ENCODE measurements around the gene HPS1. TPM values are rescaled to one million over a fixed set of nuclear protein-coding genes. Genes with fewer than 3 reads are reported as not detected.

Gene HPS1
- total and polyA plus RNA-seq, 10 of the 15 experiments (the other 5 are each of a cell fraction or from before 2014, with no cell fraction given) = 27.1 to 138 (median 54.8) TPM

DNA sequence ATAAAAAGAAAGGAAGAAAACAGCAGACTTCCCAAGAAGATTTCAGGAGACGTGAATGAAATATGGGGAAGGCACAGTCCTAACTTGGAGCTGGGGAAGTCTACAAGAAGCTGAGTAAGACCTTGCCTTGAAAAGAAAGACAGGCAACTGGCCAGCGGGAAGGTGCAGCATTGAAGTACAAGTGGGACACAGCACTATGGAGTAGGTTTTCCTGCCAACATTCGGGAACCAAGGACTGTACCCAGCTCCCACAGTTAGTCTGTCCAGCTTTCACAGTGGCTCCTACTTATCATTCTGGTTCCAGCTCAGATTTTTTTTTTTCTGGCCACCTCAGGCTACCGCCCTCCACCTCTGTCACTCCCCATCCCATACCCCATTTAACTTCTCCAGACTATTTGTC, 10.0 kb downstream of the HPS1 start (continued):
- TF ChIP-seq BCL11A (IDR thresholded peaks at IDR 0.05; ENCODE audit: low read depth, low read length) = no peak
- no peak for TF ChIP-seq ZZZ3 (IDR thresholded peaks at IDR 0.05; ENCODE audit: control insufficient read depth, insufficient read length, low read depth)
- TF ChIP-seq ASH2L (IDR thresholded peaks at IDR 0.05; ENCODE audit: borderline replicate concordance, low read depth) = no peak
- TF ChIP-seq, protein P1, sequence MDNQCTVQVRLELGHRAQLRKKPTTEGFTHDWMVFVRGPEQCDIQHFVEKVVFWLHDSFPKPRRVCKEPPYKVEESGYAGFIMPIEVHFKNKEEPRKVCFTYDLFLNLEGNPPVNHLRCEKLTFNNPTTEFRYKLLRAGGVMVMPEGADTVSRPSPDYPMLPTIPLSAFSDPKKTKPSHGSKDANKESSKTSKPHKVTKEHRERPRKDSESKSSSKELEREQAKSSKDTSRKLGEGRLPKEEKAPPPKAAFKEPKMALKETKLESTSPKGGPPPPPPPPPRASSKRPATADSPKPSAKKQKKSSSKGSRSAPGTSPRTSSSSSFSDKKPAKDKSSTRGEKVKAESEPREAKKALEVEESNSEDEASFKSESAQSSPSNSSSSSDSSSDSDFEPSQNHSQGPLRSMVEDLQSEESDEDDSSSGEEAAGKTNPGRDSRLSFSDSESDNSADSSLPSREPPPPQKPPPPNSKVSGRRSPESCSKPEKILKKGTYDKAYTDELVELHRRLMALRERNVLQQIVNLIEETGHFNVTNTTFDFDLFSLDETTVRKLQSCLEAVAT (IDR thresholded peaks at IDR 0.05) = no peak
- no peak for TF ChIP-seq RBBP5 (conservative IDR thresholded peaks at IDR 0.05)
- TF ChIP-seq RB1 (IDR thresholded peaks at IDR 0.05; ENCODE audit: borderline replicate concordance) = no peak
- no peak for TF ChIP-seq ZNF384 (IDR thresholded peaks at IDR 0.05; ENCODE audit: borderline replicate concordance, low read depth, low read length)
- TF ChIP-seq GATAD2B (conservative IDR thresholded peaks at IDR 0.05; ENCODE audit: low read depth) = no peak
- no peak for TF ChIP-seq ZBED1 (IDR thresholded peaks at IDR 0.05; ENCODE audit: borderline replicate concordance)

DNA sequence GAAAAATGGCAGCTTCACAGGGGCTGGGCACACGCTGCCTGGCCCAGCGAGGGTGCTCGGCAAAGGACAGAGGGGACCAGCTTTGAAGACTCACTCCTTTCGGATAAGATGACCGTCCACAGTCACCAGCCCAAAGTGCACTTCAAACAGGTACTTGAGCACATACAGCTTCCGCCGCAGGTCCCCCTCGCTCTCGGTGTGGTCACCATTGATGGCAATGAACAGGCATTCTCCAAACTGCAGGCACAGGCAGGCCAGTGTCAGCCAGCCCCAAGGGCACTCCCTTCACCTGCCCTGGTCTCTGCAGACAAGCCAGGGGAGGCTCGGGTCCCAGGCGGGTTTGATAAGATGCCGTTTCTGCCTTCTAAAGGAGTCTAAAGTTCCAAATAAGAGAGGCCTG, 11.6 kb downstream of the HPS1 start:
- ChIA-PET POLR2A (no interaction called here), RAD21 (ENCODE audit: unreplicated experiment) (no interaction called here), CTCF (interaction anchor here (2.2 kb wide), 1 partner anchor 10 kb away, joined by 13 read pairs; no protein-coding TSS in a partner anchor), SMC1A (ENCODE audit: uncharacterized antibody, unreplicated experiment) (interaction anchor here (0.6 to 0.7 kb wide), 3 partner anchors 17 to 1801 kb away, joined by 3 to 4 read pairs (median 3); no protein-coding TSS in a partner anchor)
- no peak overlapping the region for H3K4me2 ChIP-seq (ENCODE audit: control insufficient read depth, insufficient read depth)
- no peaks in the 10 kb centered on the region for H3K79me2 ChIP-seq (ENCODE audit: control insufficient read depth, insufficient read depth, low read length)
- ATAC-seq = no peak
- peaks cover 4% of the 10 kb centered on the region; the same call in 1 of the 3 replicates for H3K9me3 ChIP-seq (replicated peaks; ENCODE audit: control insufficient read depth, insufficient read depth, low read length)
- H3K9ac ChIP-seq (ENCODE audit: control insufficient read depth, insufficient read depth, low read length) = no peak overlapping the region
- H3K27ac ChIP-seq (ENCODE audit: control insufficient read depth, insufficient read depth) = no peak overlapping the region
- BruUV-seq (replicated peaks) = no TSS peak
- DNase-seq (ENCODE audit: low read depth, low spot score) = no peak
- FAIRE-seq = no peak
- no peak overlapping the region for H2AFZ ChIP-seq (ENCODE audit: control insufficient read depth, low read depth, low read length)
- peaks cover 21 to 26% of the 10 kb centered on the region in 2 experiments for H3K36me3 ChIP-seq (ENCODE audit: control insufficient read depth in 2 of 2, insufficient read depth in 2 of 2, low read length in 1 of 2)
- H4K20me1 ChIP-seq (ENCODE audit: control insufficient read depth, insufficient read depth) = no peaks in the 10 kb centered on the region
- no peaks in the 10 kb centered on the region for H3K4me1 ChIP-seq (ENCODE audit: control insufficient read depth, insufficient read depth, low read length)
- H3K4me3 ChIP-seq = no peak overlapping the region
- no peaks in the 10 kb centered on the region for H3K27me3 ChIP-seq (replicated peaks in 1 of 2; ENCODE audit: control insufficient read depth in 2 of 2, insufficient read depth in 2 of 2, low read length in 1 of 2)
- WGBS (ENCODE audit: insufficient coverage, insufficient replicate concordance, low lambda C conversion rate, missing lambda C conversion rate) = 94% methylated on average over 12 of the region's 12 CpGs
- in situ Hi-C loops (cut with MboI) = no loop called here
- intact Hi-C loops (cut with micrococcal nuclease; ENCODE audit: unreplicated experiment) = no loop called here
- TF ChIP-seq, protein P2, sequence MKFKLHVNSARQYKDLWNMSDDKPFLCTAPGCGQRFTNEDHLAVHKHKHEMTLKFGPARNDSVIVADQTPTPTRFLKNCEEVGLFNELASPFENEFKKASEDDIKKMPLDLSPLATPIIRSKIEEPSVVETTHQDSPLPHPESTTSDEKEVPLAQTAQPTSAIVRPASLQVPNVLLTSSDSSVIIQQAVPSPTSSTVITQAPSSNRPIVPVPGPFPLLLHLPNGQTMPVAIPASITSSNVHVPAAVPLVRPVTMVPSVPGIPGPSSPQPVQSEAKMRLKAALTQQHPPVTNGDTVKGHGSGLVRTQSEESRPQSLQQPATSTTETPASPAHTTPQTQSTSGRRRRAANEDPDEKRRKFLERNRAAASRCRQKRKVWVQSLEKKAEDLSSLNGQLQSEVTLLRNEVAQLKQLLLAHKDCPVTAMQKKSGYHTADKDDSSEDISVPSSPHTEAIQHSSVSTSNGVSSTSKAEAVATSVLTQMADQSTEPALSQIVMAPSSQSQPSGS (IDR thresholded peaks at IDR 0.05; ENCODE audit: low read length) = no peak
- TF ChIP-seq, protein P3, sequence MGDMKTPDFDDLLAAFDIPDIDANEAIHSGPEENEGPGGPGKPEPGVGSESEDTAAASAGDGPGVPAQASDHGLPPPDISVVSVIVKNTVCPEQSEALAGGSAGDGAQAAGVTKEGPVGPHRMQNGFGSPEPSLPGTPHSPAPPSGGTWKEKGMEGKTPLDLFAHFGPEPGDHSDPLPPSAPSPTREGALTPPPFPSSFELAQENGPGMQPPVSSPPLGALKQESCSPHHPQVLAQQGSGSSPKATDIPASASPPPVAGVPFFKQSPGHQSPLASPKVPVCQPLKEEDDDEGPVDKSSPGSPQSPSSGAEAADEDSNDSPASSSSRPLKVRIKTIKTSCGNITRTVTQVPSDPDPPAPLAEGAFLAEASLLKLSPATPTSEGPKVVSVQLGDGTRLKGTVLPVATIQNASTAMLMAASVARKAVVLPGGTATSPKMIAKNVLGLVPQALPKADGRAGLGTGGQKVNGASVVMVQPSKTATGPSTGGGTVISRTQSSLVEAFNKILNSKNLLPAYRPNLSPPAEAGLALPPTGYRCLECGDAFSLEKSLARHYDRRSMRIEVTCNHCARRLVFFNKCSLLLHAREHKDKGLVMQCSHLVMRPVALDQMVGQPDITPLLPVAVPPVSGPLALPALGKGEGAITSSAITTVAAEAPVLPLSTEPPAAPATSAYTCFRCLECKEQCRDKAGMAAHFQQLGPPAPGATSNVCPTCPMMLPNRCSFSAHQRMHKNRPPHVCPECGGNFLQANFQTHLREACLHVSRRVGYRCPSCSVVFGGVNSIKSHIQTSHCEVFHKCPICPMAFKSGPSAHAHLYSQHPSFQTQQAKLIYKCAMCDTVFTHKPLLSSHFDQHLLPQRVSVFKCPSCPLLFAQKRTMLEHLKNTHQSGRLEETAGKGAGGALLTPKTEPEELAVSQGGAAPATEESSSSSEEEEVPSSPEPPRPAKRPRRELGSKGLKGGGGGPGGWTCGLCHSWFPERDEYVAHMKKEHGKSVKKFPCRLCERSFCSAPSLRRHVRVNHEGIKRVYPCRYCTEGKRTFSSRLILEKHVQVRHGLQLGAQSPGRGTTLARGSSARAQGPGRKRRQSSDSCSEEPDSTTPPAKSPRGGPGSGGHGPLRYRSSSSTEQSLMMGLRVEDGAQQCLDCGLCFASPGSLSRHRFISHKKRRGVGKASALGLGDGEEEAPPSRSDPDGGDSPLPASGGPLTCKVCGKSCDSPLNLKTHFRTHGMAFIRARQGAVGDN (IDR thresholded peaks at IDR 0.05) = no peak
- TF ChIP-seq CBX3 (IDR thresholded peaks at IDR 0.05; ENCODE audit: borderline replicate concordance, low read depth) (no peak), SP1 (IDR thresholded peaks at IDR 0.05; ENCODE audit: low read depth, low read length) (no peak), PAX8 (IDR thresholded peaks at IDR 0.05) (no peak), HDAC2 (IDR thresholded peaks at IDR 0.05) (no peak)
- TF ChIP-seq, protein P4, sequence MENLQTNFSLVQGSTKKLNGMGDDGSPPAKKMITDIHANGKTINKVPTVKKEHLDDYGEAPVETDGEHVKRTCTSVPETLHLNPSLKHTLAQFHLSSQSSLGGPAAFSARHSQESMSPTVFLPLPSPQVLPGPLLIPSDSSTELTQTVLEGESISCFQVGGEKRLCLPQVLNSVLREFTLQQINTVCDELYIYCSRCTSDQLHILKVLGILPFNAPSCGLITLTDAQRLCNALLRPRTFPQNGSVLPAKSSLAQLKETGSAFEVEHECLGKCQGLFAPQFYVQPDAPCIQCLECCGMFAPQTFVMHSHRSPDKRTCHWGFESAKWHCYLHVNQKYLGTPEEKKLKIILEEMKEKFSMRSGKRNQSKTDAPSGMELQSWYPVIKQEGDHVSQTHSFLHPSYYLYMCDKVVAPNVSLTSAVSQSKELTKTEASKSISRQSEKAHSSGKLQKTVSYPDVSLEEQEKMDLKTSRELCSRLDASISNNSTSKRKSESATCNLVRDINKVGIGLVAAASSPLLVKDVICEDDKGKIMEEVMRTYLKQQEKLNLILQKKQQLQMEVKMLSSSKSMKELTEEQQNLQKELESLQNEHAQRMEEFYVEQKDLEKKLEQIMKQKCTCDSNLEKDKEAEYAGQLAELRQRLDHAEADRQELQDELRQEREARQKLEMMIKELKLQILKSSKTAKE (IDR thresholded peaks at IDR 0.05; ENCODE audit: low read depth, poor library complexity, severe bottlenecking) = no peak
